Stimulated activated naive CD8-positive, alpha-beta T cell treated with anti-CD3 and anti-CD28 coated beads, Interleukin-15, Interleukin-2, amounts not matched to agents 100 U/mL and 50 U/mL, for 24 hours (primary cell): ENCODE measurements around the gene UTP11.

Experiments used
- ATAC-seq: fragments of 150-1000 bp; cut with Tn5 transposase; one replicate; pipeline ENCODE4 v1.10.0; 2021
- DNase-seq: peaks from one replicate; pipeline ENCODE4 v3.0.0; 2021

Gene UTP11

DNA sequence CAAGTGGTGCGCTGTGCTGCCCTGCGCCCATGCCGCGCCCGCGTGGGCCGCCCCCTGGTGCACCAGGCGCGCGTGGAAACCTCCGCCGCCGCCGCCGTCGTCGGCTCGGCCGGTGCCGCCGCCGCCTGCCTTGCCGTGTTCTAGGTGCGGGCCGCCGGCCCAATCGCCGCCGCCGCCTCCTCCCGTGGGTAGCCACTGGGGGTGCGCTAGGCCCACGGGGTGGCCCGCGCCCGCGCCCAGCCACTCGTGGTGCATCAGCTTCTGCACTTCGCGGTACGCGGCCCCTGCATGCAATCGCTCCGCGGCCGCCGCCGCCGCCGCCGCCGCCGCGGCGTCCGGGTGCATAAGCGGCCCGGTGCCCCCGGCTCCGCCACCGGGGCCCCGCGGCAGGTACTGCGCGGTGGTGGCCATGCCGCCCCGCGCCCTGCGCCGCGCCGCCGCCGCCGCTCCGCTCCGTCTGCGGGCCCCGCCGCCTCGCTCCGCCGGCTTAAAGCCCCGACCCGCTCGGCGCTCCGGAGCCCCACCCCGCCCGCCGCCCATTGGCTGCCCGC is 33.9 kb downstream of the UTP11 start, which contains the start of gene POU3F1:
POU3F1 (minus strand) TSS at position 461 of the 551 bp plus-strand sequence; CDS start at position 411, 50 bp downstream.
- ATAC-seq: no peak
- no peak for DNase-seq

DNA sequence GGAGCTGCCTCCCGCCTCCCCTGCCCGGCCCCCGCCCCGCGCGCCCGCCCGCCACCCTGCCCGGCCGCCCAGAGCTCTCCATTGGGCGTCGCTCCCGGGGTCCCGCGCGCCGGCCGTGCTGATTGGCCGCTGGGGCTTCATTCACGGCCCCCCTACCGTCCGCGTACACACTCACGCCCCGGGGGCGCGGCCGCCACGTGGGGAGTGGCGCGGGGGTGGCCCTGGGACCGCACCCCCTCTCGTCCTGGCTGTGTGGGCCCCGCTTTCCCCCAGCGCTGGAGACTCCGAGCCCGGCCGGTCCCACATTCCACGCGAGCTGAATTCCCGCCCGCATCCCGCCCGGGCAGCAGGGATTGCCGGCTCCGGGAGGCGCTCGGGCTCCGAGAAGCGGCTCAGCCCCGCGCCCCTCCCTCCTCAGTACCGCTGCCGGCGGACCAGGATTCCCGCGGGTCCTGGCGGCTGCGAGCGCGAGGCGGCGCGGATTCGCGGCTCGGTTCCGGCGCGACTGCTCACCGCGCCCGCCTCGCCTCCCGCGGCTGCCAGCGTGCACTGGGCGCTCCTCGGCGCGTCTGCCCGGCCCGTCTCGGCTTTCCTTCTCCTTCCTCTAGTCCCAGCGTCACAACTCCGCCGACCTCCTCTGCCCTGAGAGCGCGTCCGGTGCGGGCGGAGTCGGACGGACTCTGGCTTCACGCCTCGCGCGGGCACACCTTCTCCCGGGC is 34.5 kb downstream of the UTP11 start:
- peak; percentile 85 for DNase-seq
- ATAC-seq: peak; percentile 85

DNA sequence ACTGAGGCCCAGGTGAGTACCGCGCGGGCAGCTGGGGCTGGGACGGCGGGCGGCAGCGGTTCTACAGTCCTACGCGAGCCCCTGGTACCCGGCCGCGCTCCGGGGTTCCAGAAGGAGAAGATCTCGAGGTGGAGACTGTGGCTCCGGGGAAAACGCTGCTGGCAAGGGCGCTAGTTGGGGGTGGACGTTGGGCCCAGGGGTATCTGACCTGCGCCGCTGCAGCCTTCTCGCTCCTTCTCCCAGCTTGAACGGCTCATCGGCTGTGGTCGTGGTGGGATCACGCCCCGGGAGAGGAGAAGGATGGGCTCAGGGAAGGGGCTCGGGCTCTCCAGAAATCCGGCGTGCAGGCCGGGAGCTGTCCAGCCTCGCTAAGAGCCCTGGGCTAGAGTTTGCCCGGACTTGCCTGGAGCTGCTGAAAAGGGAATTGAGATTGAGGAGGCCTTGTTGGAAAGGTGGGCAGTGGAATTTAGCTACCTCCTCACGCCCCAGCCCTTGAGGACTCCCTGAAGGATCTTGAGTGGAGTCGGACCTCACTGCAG is 35.1 kb downstream of the UTP11 start:
- DNase-seq (no peak), ATAC-seq (no peak)

DNA sequence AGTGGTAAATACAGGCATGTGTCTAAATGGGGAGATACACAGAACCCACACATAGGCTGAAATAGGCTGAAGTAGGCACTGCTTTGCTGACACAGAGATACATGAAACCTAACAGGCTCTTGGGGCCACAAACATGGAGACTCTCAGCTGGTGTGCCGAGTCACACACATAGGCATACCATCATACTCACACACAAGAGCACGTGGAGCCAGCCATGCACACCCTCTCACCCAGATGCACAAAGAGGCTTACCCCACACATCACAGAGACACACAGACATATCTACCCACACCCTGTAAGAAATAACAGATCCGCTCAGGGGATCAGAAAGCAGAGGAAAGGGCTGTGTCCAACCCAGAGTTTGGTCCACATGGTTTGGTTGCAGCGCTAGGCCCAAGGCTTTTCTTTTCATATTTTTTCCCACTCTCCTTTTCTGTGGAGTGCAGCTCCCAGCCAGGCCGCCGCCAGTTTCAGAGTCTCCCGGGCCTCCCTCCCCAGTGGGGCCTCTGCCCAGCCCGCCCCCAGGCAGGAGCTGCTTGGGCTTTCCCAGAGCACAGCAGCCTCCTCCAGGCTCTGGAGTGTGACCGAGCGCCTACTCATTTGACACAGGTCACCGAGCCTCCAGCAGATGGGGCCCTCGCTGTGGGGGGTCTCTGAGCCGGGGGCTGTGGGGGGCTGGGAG is 38.0 kb downstream of the UTP11 start:
- no peak for ATAC-seq
- DNase-seq: no peak

DNA sequence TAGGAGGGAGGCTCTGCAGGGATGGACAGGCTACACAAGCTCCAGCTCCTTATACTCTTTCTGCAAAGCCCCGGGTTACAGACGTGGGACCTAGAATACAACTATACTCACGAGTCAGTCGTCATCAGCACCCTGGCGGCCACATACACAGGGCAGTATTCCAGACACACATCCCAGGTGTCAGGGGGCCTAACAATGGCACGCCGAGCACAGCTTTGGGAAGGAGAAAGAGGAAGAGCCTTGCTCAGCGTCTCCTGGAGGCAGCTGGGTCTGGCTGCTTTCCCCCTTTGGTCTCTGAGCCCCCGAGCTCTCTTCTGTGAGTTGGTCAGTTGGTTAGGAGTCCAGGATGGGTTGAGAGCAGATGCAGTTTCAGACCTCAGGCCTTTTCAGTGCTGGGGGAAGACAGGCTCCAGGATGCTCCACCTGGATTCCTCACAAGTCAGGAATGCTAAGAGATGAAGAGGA is 38.6 kb downstream of the UTP11 start:
- no peak for DNase-seq
- ATAC-seq: no peak

DNA sequence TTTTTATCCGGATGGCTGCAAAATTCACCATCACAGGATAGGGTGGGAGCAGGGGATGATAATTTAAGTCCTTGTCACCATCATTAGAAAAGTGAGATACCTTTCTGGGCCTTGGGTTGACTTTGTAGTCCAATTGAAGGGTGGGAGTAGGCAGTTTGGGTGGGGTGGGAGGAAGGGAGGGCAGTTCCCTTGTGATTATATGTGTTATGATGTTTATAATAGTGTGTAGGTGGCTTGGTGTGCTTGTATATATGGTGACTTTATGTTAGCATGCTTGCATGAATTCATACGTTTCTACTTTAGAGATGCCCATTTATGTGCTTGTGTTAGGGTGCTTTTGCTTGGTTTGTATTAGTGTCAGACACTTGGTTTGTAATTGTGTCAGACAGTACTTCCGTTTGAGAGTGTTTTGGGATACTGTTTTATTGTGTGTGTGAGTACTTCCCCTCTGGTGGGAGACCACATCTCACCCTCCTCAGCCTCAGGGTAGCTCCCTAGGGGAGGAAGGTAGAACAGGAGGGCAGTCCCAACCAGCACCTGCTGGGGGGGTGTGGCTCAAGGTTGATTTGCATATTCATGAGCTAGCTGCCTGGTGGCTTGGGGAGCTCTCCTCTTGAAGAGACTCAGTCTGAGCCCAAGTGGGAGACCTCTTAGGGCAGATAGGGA is 40.3 kb downstream of the UTP11 start:
- ATAC-seq: no peak

DNA sequence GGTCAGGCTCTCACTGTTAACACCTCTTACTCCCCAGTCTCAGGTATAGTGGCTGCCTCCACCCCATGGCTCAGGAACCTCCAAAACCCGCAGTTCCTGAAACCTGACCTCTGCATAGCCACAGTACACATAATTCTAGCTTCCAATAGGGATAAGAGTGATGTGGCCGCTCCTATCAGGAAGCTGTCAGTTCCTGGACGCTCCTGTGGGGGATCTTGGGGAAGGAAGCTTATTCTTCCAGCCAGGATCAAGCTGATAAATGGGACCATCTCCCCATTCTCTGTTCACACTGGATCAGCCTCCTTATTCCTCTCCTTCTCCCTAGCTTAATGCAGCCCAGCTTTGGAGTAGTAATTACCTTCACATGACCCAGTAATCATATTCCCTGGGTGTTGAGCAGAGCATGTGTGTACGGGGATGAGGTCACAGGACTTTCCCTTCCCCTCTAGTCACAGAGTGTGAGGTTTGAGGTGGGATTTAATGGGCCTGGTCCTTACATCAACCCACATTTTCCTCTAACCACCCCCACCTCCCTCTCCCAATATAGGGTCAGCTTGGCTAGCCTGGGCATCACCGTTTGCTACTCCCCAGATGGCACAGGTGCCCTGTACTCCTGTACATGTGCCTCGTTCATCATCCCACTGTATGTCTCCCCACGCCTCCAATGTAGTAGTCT is 41.0 kb downstream of the UTP11 start:
- ATAC-seq: peak; percentile 60
- DNase-seq: no peak

More for the DNA sequence above, 40.3 kb downstream of the UTP11 start:
- DNase-seq: no peak

DNA sequence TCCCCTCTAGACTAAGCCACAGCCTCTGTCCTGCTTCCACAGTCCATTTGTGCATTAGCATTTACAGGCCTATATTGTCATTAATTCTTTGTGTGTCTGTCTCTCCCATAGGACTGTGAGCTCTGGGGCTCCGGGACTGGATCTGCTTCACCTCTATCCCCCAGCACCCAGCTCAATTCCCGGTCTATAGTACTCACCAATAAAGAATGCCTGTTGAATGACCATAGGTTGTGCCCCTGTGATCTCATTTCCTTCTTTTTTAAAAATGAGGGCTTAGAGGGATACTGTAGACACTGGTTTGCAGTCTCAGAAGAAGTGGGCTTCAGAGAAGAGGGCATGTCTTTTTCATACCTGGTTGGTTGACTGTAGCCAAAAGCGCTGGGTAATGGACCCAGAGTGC is 42.9 kb downstream of the UTP11 start:
- ATAC-seq: no peak
- no peak for DNase-seq

DNA sequence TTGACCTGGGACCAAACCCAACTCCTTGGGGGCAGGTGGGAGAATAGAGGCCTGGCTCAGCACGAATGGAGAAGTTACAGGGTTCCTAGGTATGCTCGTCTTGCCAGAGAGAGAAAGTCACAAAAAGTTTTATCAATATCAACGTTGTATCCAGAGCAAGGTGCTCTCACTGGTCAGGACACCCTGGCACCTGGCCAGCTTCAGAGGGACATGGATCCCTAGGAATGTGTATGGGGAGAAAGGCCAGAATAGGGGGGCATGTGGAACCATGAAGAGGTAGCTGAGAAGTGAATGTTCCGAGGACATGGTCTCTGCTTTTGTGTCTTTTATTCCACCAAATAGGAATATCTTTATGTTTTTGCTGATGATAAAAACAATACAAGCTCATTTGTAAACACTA is 43.4 kb downstream of the UTP11 start:
- DNase-seq: no peak
- no peak for ATAC-seq

DNA sequence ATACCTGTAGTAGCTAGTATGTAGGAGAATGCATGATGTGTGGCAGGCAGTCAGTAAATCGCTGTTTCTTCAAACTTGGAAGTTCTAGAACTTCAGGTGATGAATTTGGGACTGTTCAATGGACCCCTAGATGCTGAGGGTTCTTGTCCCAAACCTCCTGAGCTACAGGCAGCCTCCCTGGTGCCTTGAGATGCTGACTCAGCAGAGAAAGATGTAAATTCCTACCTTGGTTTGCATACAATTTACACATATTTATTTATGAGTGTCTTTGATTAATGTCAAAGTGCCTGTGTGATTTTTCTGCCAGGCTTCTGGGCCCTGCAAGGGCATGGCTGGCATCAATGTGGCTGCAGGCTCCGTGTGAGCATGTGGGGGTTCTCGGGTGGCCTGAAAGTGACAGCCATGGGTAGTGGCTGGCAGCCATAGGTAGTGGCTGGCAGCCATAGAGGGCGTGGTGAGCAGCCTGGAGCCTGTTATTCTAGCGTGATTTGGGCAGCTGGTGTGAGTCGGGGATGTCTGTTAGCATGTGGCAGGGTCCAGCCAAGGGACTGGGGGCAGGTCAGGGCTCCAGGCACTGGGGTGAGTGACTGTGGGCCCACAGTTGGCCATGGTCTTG is 47.2 kb downstream of the UTP11 start:
- DNase-seq: no peak
- no peak for ATAC-seq

DNA sequence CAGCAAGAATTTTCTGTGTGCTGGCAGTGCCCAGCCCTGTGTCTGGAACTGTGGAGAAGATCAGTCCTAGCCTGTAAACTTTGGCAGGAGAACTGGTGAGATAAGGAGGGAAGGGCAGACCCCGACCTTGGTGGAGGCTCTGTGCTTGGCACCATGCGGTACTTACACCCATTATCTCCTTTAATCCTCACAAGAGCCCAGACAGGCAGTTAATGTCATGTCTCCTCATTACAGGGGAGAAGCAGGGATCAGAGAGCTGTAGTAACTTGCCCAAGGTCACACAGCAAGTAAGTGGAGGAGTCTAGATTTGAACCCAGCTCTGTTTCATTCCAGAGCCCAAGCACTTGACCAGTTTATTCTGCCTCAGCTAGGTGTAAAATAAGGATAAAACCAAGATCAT is 48.0 kb downstream of the UTP11 start:
- ATAC-seq: no peak

DNA sequence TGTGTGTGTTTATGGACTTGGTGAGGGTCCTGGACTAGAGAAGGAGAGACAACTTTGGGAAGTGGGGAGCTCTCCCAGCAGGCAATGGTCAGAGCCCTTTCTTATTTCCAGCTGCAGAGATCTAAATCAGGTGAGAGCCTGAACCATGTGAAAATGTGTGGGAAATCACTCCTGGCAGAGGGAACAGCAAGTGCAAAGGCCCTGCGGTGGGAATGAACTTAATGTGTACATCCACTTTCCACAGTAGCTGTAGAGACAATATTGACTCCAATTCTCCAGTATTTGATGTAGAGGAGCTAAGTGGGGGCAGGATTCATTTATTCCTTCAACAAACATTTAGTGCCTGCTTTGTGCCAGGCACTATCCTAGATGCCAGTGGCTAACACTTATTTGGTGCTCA is 48.8 kb downstream of the UTP11 start:
- ATAC-seq: no peak
- DNase-seq: no peak

More for the DNA sequence above, 48.0 kb downstream of the UTP11 start:
- no peak for DNase-seq

DNA sequence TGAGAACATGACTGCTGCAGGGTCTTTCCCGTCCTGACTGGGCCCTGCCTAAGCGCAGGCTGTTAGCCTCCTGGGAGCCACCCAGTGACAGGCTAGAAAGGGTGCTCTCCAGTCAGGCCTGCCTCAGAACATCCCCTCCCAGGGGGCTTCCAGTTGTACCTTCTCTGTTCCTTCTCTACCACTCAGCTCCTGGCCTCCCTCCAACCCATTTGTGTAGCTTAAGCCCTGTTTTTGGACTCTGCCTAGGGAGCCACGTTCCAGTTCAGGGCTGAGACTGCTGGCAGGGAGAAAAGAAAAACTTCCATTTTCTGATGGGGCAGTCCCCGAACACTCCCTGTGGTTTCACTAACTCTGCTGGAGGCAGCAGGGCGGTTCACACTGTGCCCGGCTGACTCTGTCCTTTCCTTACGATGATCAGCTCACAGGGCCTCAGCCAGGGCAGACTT is 49.4 kb downstream of the UTP11 start:
- ATAC-seq (peak; percentile 64), DNase-seq (no peak)

DNA sequence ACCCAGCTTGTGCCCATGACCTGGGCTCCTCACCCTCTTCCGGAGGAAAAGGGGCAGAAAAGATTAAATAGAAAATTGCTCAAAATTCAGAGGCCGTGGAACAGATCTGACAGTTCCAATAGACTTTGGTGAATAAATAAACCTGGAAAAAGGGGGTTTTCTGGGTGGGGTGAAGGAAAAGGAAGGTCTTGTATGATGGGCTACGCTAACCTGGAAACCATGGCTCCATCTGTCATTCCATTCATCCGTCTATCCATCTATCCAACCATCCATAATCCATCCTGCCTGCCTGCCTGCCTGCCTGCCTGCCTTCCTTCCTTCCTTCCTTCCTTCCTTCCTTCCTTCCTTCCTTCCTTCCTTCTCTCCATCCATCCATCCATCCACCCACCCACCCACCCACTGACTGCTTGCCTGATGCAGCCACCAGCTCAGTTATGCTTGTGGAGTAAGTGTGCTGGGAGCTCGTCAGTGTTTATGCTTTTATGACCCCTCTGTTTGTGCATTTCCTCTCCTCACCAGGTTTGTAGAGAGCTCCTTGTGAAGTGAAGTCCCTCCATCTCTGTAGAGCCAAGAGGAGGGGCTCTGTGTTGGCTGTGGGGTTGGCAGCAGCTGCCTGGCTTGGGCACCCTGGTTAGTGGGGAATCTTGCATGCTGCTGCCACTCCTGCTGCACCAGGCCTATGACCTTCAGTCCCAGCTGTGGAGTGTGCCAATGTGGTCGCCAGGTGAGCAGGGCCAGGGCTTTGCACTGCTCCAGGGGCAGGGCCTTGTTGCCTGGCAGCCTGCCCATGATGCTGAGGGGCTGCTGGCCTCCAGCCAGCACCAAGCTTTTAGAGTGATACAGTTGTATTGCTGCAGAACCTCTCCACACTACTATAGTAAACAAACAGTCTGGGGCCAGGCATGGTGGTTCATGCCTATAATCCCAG is 50.1 kb downstream of the UTP11 start:
- DNase-seq (no peak), ATAC-seq (no peak)

DNA sequence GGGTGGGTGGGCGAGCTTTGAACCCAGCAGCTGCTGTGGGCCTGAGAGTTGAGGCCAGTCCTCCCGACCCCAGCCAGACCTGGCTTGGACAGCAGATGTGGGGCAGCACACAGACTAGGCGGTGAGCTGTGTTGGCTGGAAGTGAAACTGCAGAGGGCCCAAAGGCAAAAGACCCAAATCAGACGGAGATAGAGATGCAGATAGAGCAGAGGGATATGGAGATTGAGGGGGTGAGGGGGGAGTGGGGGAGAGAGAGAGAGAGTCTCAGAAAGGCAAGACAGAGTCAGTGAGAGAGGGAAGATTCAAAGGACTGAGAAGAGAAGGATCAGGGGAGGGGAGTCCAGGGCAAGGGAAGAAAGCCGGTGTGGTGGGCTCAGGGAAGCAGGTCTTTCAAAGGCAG is 51.1 kb downstream of the UTP11 start:
- ATAC-seq (no peak), DNase-seq (no peak)

DNA sequence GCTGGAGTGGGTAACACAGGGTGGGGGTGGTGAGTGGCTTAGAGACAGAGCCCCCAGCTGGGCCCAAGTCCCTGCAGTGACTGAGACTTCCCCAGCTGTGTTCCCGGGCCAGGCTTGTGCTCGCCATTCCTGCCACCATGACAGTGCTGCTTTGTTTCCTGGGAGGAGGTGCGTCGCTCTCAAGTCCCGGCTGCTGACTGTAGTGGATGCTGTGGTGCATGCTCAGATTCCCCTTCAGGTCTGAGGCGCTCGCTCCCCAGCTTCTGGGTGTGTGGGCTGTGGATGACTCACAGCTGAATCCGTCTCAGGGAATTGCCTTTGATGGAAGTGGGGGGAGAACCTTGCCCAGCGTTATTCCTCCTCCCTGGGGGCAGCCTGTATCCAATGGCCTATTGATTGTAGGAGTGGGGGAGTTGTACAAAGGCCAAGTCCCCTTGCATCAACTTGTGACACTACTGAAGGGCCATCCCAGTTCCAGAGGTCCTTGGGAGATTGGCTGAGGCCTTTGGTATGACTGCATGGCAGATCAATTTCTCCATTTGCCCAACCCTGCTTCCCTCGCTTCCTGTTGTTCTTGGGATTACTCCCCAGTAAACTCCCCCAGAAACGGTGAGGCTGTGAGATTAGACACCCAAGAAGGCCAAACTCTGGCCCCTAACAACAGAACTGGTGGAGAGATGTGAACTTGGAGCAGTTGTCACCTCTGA is 51.8 kb downstream of the UTP11 start:
- DNase-seq: no peak
- ATAC-seq: no peak

DNA sequence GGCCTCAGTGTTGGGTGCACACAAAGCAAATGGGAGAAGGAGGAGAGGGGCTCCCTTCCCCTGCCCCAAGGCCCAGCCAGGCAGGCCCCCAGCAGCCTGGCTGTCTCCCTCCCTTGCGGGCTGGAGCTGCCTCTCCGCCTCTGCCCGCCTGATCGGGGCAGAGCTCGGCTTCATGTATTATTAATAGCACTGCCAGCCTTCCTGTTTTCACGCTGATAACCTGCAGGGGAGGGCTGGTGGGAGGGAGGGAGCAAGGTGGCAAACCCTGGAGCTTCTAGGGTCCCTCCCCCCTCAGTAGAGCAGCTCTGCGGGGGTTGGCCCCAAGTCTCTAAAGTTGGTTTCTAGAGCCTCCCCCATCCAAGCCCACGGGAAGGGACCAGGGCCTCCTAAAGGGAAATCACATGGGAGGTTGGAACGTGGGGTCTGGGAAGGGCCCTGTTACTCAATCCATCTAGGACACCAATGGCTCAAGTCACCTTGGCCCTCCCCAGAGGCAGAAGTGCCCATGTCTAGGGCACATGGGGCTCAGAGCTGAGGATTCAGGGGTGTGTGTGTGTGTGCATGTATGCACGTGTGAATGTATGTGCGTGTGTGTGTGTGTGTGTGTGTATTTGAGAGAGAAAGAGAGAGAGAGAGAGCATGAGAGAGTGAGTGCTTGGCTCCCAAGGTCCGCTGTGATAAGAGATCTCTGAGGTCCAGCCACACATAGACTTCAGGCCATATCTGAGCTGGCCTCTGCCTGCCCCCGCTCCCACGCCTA is 55.9 kb downstream of the UTP11 start:
- DNase-seq: no peak

DNA sequence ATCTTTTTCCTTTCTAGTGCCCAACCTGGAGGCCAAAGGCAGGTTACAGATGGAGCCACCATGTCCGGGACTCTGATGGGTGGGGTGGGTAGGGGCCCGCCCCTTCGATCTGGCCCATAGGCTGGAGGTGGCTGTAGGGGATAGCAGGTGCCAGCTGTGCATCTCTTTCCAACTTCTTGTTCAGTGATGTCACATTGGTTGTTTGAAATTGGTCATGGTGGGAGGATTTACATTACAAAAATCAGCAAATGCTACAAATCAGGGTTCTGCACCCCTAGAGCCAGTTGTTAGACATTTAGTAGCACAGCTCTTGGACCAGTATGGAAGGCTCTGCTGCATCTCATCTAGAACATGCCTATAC is 56.4 kb downstream of the UTP11 start:
- no peak for DNase-seq
- no peak for ATAC-seq

More for the DNA sequence above, 55.9 kb downstream of the UTP11 start:
- no peak for ATAC-seq
